Fibroblast of lung (primary cell): Measurements from ENCODE around the gene CECR2. TPM values are rescaled to one million over a fixed set of nuclear protein-coding genes. Genes with fewer than 3 reads are reported as not detected.
"Not testable (repeated sequence)": the region's sequence is repeated elsewhere in the genome, so short reads cannot be mapped to it uniquely, and the experiment has no call there.

Source experiments
- DNase-seq, 2 donors: peaks; one replicate each; pipeline versions ENCODE4 v3.0.0 to v3.0.0-alpha.2; 2010; ENCODE audit warnings: low read depth in 2 of 2
- H2AFZ ChIP-seq: 2 replicates; pipeline ENCODE4 v1.5.1; 2012; ENCODE audit warnings: low read length, control low read depth, inconsistent platforms
- H3K27ac ChIP-seq: 2 replicates; pipeline ENCODE4 v1.5.1; 2011; ENCODE audit warnings: low read length, control low read depth; ENCODE audit not compliant: insufficient read depth
- H3K27me3 ChIP-seq: 2 replicates; pipeline ENCODE4 v1.5.1; 2011; ENCODE audit warnings: mild to moderate bottlenecking, low read length; ENCODE audit not compliant: control insufficient read depth, insufficient read depth
- H3K36me3 ChIP-seq: 2 replicates; pipeline ENCODE4 v1.5.1; 2011; ENCODE audit warnings: low read length; ENCODE audit not compliant: control insufficient read depth, insufficient read depth
- H3K4me1 ChIP-seq: 2 replicates; pipeline ENCODE4 v1.5.1; 2011; ENCODE audit warnings: low read length; ENCODE audit not compliant: control insufficient read depth, insufficient read depth; ENCODE audit errors: extremely low read depth
- H3K4me2 ChIP-seq: 2 replicates; pipeline ENCODE4 v1.5.1; 2011; ENCODE audit warnings: low read length, control low read depth; ENCODE audit not compliant: insufficient read depth; ENCODE audit errors: extremely low read depth
- H3K4me3 ChIP-seq, 4 experiments: fragments of 200-600 bp in 1 of 4; sonication (generic) in 1 of 4; replicated peaks in 1 of 4; 2 replicates each; pipeline ENCODE4 v1.5.1; 2011 to 2016; ENCODE audit warnings: low read length in 4 of 4, low read depth in 3 of 4, mild to moderate bottlenecking in 3 of 4, control low read depth in 2 of 4, inconsistent platforms in 1 of 4, mixed read lengths in 1 of 4; ENCODE audit not compliant: insufficient read depth in 1 of 4; ENCODE audit errors: control extremely low read depth in 1 of 4
- H3K79me2 ChIP-seq: 2 replicates; pipeline ENCODE4 v1.5.1; 2012; ENCODE audit warnings: mild to moderate bottlenecking, low read length, inconsistent platforms; ENCODE audit not compliant: control insufficient read depth, insufficient read depth
- H3K9ac ChIP-seq: 2 replicates; pipeline ENCODE4 v1.5.1; 2011; ENCODE audit warnings: mild to moderate bottlenecking, low read length, control low read depth; ENCODE audit not compliant: insufficient read depth
- H3K9me3 ChIP-seq: 2 replicates; pipeline ENCODE4 v1.5.1; 2012; ENCODE audit warnings: low read depth, low read length; ENCODE audit not compliant: control insufficient read depth, insufficient read depth
- H4K20me1 ChIP-seq: 2 replicates; pipeline ENCODE4 v1.5.1; 2011; ENCODE audit warnings: low read length; ENCODE audit not compliant: control insufficient read depth, insufficient read depth; ENCODE audit errors: extremely low read depth
- EZH2 ChIP-seq: IDR thresholded peaks from 2 replicates; pipeline ENCODE4 v1.5.1; 2012; ENCODE audit warnings: low read length, control low read depth, mild to moderate bottlenecking; ENCODE audit errors: missing control alignments
- polyA plus RNA-seq, 2 donors: library from polyadenylated mRNA; depleted of rRNA in 1 of 2; stranded (reverse) in 1 of 2; unstranded in 1 of 2; fragments of >200 nt; gene quantifications; 2 replicates each; pipeline ENCODE4 v1.2.1, GENCODE V29; 2011 to 2012; ENCODE audit warnings: missing spikeins in 1 of 2
- total RNA-seq: library from RNA; depleted of rRNA; stranded (reverse); fragments of >200 nt; gene quantifications from 2 replicates; pipeline ENCODE4 v1.2.1, GENCODE V29; 2014
- TF ChIP-seq, protein P1 (sequence below), 2 donors: IDR thresholded peaks in 1 of 2; conservative IDR thresholded peaks in 1 of 2; 1 replicate in 1 of 2; 2 replicates in 1 of 2; pipeline ENCODE4 v1.5.1; 2011 to 2012; ENCODE audit warnings: low read length in 2 of 2, control low read depth in 1 of 2, inconsistent platforms in 1 of 2, low read depth in 1 of 2, mild to moderate bottlenecking in 1 of 2

Gene CECR2
- total and polyA plus RNA-seq, 2 donors (not counting 1 experiment from before 2014, with no cell fraction given) = under 0.01 to 0.09 TPM

DNA sequence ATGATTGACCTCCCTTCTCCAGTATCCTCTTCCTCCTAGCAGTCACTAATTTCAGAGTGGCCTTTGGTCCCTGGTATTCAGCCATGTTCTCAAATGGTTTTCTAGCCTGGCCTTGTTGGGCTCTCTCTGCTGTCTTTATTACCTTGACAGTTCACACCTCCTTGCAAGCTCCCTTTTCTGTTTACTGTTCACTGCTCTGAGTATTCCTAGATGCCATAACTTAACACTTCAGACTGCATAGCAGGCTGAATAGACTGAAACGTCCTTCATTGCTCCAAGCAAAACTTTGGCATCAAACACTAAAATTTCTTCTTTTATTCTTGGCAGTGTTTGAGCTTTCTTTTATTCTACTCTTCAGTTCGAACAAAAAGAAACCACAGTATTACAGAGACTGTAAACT, 144.4 kb downstream of the CECR2 start:
- DNase-seq = no peak
- H3K27ac ChIP-seq = no peak overlapping the region
- no peak overlapping the region for H3K4me2 ChIP-seq
- no peaks in the 10 kb centered on the region for H3K4me1 ChIP-seq
- no peak overlapping the region for H3K9ac ChIP-seq
- no peaks in the 10 kb centered on the region for H3K27me3 ChIP-seq
- no peak overlapping the region for H2AFZ ChIP-seq
- TF ChIP-seq EZH2 = no peak
- TF ChIP-seq, protein P1, sequence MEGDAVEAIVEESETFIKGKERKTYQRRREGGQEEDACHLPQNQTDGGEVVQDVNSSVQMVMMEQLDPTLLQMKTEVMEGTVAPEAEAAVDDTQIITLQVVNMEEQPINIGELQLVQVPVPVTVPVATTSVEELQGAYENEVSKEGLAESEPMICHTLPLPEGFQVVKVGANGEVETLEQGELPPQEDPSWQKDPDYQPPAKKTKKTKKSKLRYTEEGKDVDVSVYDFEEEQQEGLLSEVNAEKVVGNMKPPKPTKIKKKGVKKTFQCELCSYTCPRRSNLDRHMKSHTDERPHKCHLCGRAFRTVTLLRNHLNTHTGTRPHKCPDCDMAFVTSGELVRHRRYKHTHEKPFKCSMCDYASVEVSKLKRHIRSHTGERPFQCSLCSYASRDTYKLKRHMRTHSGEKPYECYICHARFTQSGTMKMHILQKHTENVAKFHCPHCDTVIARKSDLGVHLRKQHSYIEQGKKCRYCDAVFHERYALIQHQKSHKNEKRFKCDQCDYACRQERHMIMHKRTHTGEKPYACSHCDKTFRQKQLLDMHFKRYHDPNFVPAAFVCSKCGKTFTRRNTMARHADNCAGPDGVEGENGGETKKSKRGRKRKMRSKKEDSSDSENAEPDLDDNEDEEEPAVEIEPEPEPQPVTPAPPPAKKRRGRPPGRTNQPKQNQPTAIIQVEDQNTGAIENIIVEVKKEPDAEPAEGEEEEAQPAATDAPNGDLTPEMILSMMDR (conservative IDR thresholded peaks at IDR 0.05 in 1 of 2, IDR thresholded peaks at IDR 0.05 in 1 of 2; ENCODE audit: low read depth in 1 of 2, low read length in 2 of 2) = no peak
- no peaks in the 10 kb centered on the region for H4K20me1 ChIP-seq
- H3K4me3 ChIP-seq = no peak overlapping the region
- no peaks in the 10 kb centered on the region for H3K36me3 ChIP-seq
- H3K9me3 ChIP-seq = no peaks in the 10 kb centered on the region
- H3K79me2 ChIP-seq = no peaks in the 10 kb centered on the region

GRCh38 chr22:17514084-17514483, 144.8 kb downstream of the CECR2 start:
- Histone ChIP-seq H2AFZ (no peak overlapping the region), H3K36me3 (no peaks in the 10 kb centered on the region)
- no peak for DNase-seq

GRCh38 chr22:17518406-17518805, 149.1 kb downstream of the CECR2 start:
- no peak overlapping the region for H2AFZ ChIP-seq
- H3K36me3 ChIP-seq = no peaks in the 10 kb centered on the region
- DNase-seq = no peak
- H3K4me3 ChIP-seq = no peak overlapping the region
- H4K20me1 ChIP-seq = no peaks in the 10 kb centered on the region
- H3K4me1 ChIP-seq = no peaks in the 10 kb centered on the region
- no peak overlapping the region for H3K4me2 ChIP-seq
- H3K9ac ChIP-seq = no peak overlapping the region
- H3K27ac ChIP-seq = no peak overlapping the region
- TF ChIP-seq EZH2 = no peak
- TF ChIP-seq, protein P1 (conservative IDR thresholded peaks at IDR 0.05 in 1 of 2, IDR thresholded peaks at IDR 0.05 in 1 of 2; ENCODE audit: low read depth in 1 of 2, low read length in 2 of 2) = no peak
- no peaks in the 10 kb centered on the region for H3K9me3 ChIP-seq
- H3K79me2 ChIP-seq = no peaks in the 10 kb centered on the region
- H3K27me3 ChIP-seq = no peaks in the 10 kb centered on the region

More at GRCh38 chr22:17514084-17514483, 144.8 kb downstream of the CECR2 start:
- H3K9me3 ChIP-seq = no peaks in the 10 kb centered on the region
- H3K4me2 ChIP-seq = no peak overlapping the region
- no peak overlapping the region for H3K4me3 ChIP-seq
- H3K79me2 ChIP-seq = no peaks in the 10 kb centered on the region
- no peak overlapping the region for H3K27ac ChIP-seq
- no peak overlapping the region for H3K9ac ChIP-seq
- no peaks in the 10 kb centered on the region for H3K27me3 ChIP-seq
- no peaks in the 10 kb centered on the region for H4K20me1 ChIP-seq
- TF ChIP-seq, protein P1 (conservative IDR thresholded peaks at IDR 0.05 in 1 of 2, IDR thresholded peaks at IDR 0.05 in 1 of 2; ENCODE audit: low read depth in 1 of 2, low read length in 2 of 2) = no peak
- TF ChIP-seq EZH2 = no peak
- H3K4me1 ChIP-seq = no peaks in the 10 kb centered on the region

DNA sequence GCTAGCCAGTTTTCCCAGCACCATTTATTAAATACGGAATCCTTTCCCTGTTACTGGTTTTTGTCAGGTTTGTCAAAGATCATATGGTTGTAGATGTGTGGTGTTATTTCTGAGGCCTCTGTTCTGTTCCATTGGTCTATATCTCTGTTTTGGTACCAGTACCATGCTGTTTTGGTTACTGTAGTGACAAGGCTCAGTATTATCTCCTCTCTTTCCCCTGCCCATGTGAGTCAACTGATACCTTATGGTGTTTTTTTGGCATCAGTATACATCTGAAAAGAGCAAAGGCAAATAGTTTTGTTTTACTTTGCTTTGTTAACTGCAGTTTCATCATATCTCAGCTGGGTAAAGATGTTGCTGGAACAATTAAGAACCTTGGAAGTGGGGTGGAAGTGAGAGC, 152.7 kb downstream of the CECR2 start:
- H3K9me3 ChIP-seq, H3K36me3 ChIP-seq, H3K4me2 ChIP-seq, H3K4me3 ChIP-seq, H3K9ac ChIP-seq, H3K27me3 ChIP-seq, H3K4me1 ChIP-seq, H3K79me2 ChIP-seq, H4K20me1 ChIP-seq, H3K27ac ChIP-seq, DNase-seq, H2AFZ ChIP-seq: not testable (repeated sequence)
